Sigmoid colon (tissue), 7 donors: Measurements from ENCODE around the gene NCKAP5. TPM values are rescaled to one million over a fixed set of nuclear protein-coding genes. Genes with fewer than 3 reads are reported as not detected.

ENCODE experiments used
- DNase-seq: peaks from one replicate; pipeline ENCODE4 v3.0.0-alpha.2; 2019
- H3K27ac ChIP-seq, 4 donors: fragments of 200-600 bp; sonication (generic); one replicate each; pipeline ENCODE4 v1.5.1; 2016 to 2019; ENCODE audit warnings: mild to moderate bottlenecking in 1 of 4
- H3K27me3 ChIP-seq, 3 donors: fragments of 200-600 bp; sonication (generic); one replicate each; pipeline ENCODE4 v1.5.1; 2019; ENCODE audit warnings: mild to moderate bottlenecking in 1 of 3
- H3K36me3 ChIP-seq, 4 donors: fragments of 200-600 bp; sonication (generic); one replicate each; pipeline ENCODE4 v1.5.1; 2016 to 2019
- H3K4me1 ChIP-seq, 4 donors: fragments of 200-600 bp; sonication (generic); one replicate each; pipeline ENCODE4 v1.5.1; 2017 to 2019
- H3K4me3 ChIP-seq, 4 donors: fragments of 200-600 bp; sonication (generic); one replicate each; pipeline ENCODE4 v1.5.1; 2017 to 2019; ENCODE audit warnings: mild to moderate bottlenecking in 2 of 4, moderate library complexity in 1 of 4
- H3K9me3 ChIP-seq, 4 donors: fragments of 200-600 bp in 3 of 4; sonication (generic) in 3 of 4; one replicate each; pipeline versions ENCODE4 v1.5.1 to v1.6.1; 2013 to 2019
- CTCF ChIP-seq, 4 experiments: fragments of 450-650 bp in 3 of 4; fragments of 200-600 bp in 1 of 4; IDR thresholded peaks; one replicate each; pipeline ENCODE4 v1.5.1; 2016 to 2019; ENCODE audit warnings: antibody characterized with exemption in 4 of 4, mild to moderate bottlenecking in 3 of 4, moderate library complexity in 2 of 4
- EP300 ChIP-seq, 4 donors: sonication (generic); formaldehyde crosslinking; IDR thresholded peaks; one replicate each; pipeline ENCODE4 v1.6.1; 2017; ENCODE audit warnings: antibody characterized with exemption in 4 of 4
- POLR2A ChIP-seq, 2 donors: fragments of 450-650 bp; IDR thresholded peaks; one replicate each; pipeline ENCODE4 v1.6.1; 2016; ENCODE audit warnings: antibody characterized with exemption in 2 of 2, mild to moderate bottlenecking in 2 of 2, moderate library complexity in 2 of 2
- POLR2AphosphoS5 ChIP-seq, 4 donors: sonication (generic); formaldehyde crosslinking; IDR thresholded peaks; one replicate each; pipeline ENCODE4 v1.6.1; 2017; ENCODE audit warnings: antibody characterized with exemption in 4 of 4
- WGBS, 2 donors: extraction: QIAGEN DNeasy Blood & Tissue Kit; methylation state at CpG; one replicate each; pipeline ENCODE4 v1.1.7; 2013; 5-methylcytosine and 5-hydroxymethylcytosine counted together
- intact Hi-C: fragments of 100-400 bp; cut with DNase I; formaldehyde crosslinking; loops from one replicate; pipeline ENCODE4 v1.15.1; 2023
- polyA plus RNA-seq, 3 donors: library from polyadenylated mRNA; stranded (reverse); fragments of 200-250 nt; gene quantifications; one replicate each; pipeline ENCODE4 v1.2.3, GENCODE V29; 2013
- total RNA-seq, 4 donors: library from RNA; depleted of rRNA; stranded (reverse); fragments of >200 nt; gene quantifications; one replicate each; pipeline ENCODE4 v1.1.0, GENCODE V29; 2016
- donor health status: healthy with polysubstance abuse.
- donor health status: Bipolar disorder and iron deficiency.
- donor health status: healthy.

Gene NCKAP5
- total and polyA plus RNA-seq, 7 donors = under 0.01 to 3.7 (median 0.60) TPM

GRCh38 chr2:132804051-132804450 is 764.2 kb downstream of the NCKAP5 start:
- TF ChIP-seq CTCF (IDR thresholded peaks at IDR 0.05) (no peak), POLR2A (IDR thresholded peaks at IDR 0.05) (no peak), POLR2AphosphoS5 (IDR thresholded peaks at IDR 0.05) (no peak), EP300 (IDR thresholded peaks at IDR 0.05) (no peak)
- WGBS, 2 donors = 44 to 57% methylated on average over 4 of the region's 4 CpGs
- H3K27me3 ChIP-seq = no peaks in the 10 kb centered on the region
- no peak for DNase-seq
- H3K4me3 ChIP-seq = no peak overlapping the region
- no peaks in the 10 kb centered on the region for H3K36me3 ChIP-seq
- H3K9me3 ChIP-seq = peaks cover 0 to 10% (median 0%) of the 10 kb centered on the region in 4 donors
- intact Hi-C loops = no loop called here
- H3K27ac ChIP-seq = no peak overlapping the region
- H3K4me1 ChIP-seq = no peaks in the 10 kb centered on the region

GRCh38 chr2:132798341-132798740 is 769.9 kb downstream of the NCKAP5 start:
- no peaks in the 10 kb centered on the region for H3K9me3 ChIP-seq
- TF ChIP-seq POLR2AphosphoS5 (IDR thresholded peaks at IDR 0.05) = no peak
- no peak for TF ChIP-seq POLR2A (IDR thresholded peaks at IDR 0.05)
- TF ChIP-seq EP300 (IDR thresholded peaks at IDR 0.05) = no peak
- TF ChIP-seq CTCF (IDR thresholded peaks at IDR 0.05) = no peak
- H3K27ac ChIP-seq = no peak overlapping the region
- no peaks in the 10 kb centered on the region for H3K27me3 ChIP-seq
- no peak overlapping the region for H3K4me3 ChIP-seq
- H3K4me1 ChIP-seq = no peaks in the 10 kb centered on the region
- intact Hi-C loops = no loop called here
- no peak for DNase-seq
- no peaks in the 10 kb centered on the region for H3K36me3 ChIP-seq

GRCh38 chr2:132797556-132797955 is 770.7 kb downstream of the NCKAP5 start:
- no peak for DNase-seq
- intact Hi-C loops = no loop called here
- Histone ChIP-seq H3K9me3 (no peaks in the 10 kb centered on the region), H3K4me1 (no peaks in the 10 kb centered on the region), H3K36me3 (no peaks in the 10 kb centered on the region), H3K27ac (no peak overlapping the region), H3K27me3 (no peaks in the 10 kb centered on the region), H3K4me3 (no peak overlapping the region)
- TF ChIP-seq POLR2AphosphoS5 (IDR thresholded peaks at IDR 0.05) = no peak
- no peak for TF ChIP-seq CTCF (IDR thresholded peaks at IDR 0.05)
- TF ChIP-seq POLR2A (IDR thresholded peaks at IDR 0.05) = no peak
- TF ChIP-seq EP300 (IDR thresholded peaks at IDR 0.05) = no peak
- 92 to 93% methylated on average over 3 of the region's 3 CpGs for WGBS, 2 donors

- WGBS, 2 donors = 66 to 72% methylated on average over 3 of the region's 3 CpGs
- Histone ChIP-seq H3K9me3 (no peaks in the 10 kb centered on the region), H3K36me3 (no peaks in the 10 kb centered on the region), H3K27ac (no peak overlapping the region), H3K4me3 (no peak overlapping the region), H3K4me1 (no peaks in the 10 kb centered on the region), H3K27me3 (no peaks in the 10 kb centered on the region)
- TF ChIP-seq CTCF (IDR thresholded peaks at IDR 0.05) (no peak), EP300 (IDR thresholded peaks at IDR 0.05) (no peak), POLR2AphosphoS5 (IDR thresholded peaks at IDR 0.05) (no peak), POLR2A (IDR thresholded peaks at IDR 0.05) (no peak)
- no peak for DNase-seq
- intact Hi-C loops = no loop called here
Measured at GRCh38 chr2:132797071-132797470, 771.2 kb downstream of the NCKAP5 start.

- intact Hi-C loops = no loop called here
- TF ChIP-seq POLR2AphosphoS5 (IDR thresholded peaks at IDR 0.05) = no peak
- TF ChIP-seq EP300 (IDR thresholded peaks at IDR 0.05) = no peak
- no peak for TF ChIP-seq CTCF (IDR thresholded peaks at IDR 0.05)
- TF ChIP-seq POLR2A (IDR thresholded peaks at IDR 0.05) = no peak
- Histone ChIP-seq H3K4me3 (no peak overlapping the region), H3K9me3 (no peaks in the 10 kb centered on the region), H3K4me1 (no peaks in the 10 kb centered on the region), H3K27ac (no peak overlapping the region), H3K27me3 (no peaks in the 10 kb centered on the region), H3K36me3 (no peaks in the 10 kb centered on the region)
- 88 to 91% methylated on average over 2 of the region's 2 CpGs for WGBS, 2 donors
- DNase-seq = no peak
Measured at GRCh38 chr2:132795220-132795619, 773.0 kb downstream of the NCKAP5 start.
